ENCODE measurements around the gene PTPRJ. TPM values are rescaled to one million over a fixed set of nuclear protein-coding genes. Genes with fewer than 3 reads are reported as not detected.

PTPRJ gene
- total RNA-seq, 1 experiment from 2014 or later, result 9.2 TPM

DNA sequence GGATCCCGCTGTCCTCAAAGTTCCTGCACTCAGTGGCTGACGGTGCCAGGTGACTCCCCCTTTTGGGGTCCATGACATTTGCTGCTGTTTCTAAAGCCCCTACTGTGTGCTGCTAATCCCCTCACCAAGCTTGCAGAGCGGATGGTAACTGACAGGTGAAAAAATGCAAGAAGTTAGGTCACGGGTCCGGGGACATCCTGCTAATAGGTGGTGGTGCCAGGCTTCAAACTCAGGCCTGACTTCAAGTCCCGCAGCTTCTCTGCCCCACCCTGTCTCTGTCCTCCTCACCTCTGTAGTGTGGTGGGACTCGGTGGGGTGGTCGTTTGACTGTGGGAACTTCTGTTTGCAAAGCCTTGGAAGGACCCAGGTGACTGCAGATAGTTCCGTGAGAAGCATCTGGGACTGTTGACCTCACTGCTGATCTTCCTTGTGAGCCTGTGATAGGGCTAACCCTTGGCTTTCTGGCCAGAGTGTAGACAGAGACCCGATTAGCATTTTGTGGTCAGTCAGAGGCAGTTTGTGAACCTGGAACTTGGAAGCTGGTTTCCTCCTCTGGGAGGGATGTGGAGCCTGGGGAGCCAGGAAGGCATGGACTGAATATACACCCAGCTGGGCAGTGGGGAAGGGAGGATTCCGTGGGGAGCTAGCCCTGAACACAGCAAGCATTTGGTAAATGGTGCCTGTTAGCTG lies 120.8 kb downstream of the PTPRJ start:
- H3K4me3 ChIP-seq, result no peak overlapping the region
- no peaks in the 10 kb centered on the region for H3K9me3 ChIP-seq
- DNase-seq, result no peak

GRCh38 chr11:48101958-48102357 lies 121.6 kb downstream of the PTPRJ start:
- no peak for DNase-seq
- H3K4me3 ChIP-seq, result no peak overlapping the region

More for the DNA sequence above, 120.8 kb downstream of the PTPRJ start:
- H3K36me3 ChIP-seq, result no peaks in the 10 kb centered on the region
- H3K27me3 ChIP-seq, result no peaks in the 10 kb centered on the region

DNA sequence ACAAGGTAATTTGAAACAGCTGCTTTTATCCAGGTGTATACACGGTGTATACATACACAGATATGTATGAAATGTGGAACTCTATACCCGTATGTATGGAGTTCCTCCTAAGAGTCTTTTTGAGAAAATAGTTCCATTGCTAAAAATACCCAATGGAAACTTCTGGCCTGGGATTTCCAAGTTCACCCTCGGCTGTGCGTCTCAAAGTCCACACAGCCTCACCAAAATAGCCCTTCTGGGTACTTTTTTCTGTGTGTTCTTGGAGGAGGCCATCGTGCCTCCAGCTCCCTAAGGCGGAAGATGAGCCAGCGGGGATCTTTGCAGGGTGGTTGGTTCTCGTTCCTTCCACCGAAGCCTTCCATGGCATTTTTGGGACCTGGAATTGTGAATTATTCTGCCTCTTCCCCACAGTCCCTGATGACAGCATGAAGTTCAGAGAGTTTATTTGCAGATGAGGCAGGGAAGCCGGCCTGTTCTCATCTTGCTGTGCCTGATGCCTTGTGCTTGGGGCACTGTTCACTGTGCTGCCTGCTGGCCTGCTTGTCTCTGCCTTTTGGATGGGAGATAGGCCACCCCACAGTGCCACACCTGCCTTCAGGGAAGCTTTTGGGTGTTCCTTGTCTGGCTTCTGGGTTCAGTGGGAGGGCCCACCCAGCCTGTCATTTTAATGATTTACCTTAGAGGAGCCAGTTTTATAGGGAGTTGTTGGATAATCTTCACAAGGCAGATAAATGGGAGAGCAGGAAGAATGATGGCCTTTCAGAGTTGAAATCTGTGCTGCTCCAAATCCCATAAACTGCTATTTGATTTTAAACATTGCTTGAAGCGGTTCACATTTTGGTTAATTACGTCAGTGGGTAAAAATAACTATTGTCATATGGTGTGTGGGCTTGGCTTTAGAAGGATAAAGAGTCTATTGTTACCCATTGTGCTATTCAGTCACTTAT lies 123.5 kb downstream of the PTPRJ start:
- H3K27me3 ChIP-seq, result no peaks in the 10 kb centered on the region
- H3K4me3 ChIP-seq, result no peak overlapping the region
- DNase-seq, result no peak
- H3K9me3 ChIP-seq, result no peaks in the 10 kb centered on the region
- H3K36me3 ChIP-seq, result no peaks in the 10 kb centered on the region

More at GRCh38 chr11:48101958-48102357, 121.6 kb downstream of the PTPRJ start:
- H3K27me3 ChIP-seq, result no peaks in the 10 kb centered on the region
- no peaks in the 10 kb centered on the region for H3K9me3 ChIP-seq
- H3K36me3 ChIP-seq, result no peaks in the 10 kb centered on the region

DNA sequence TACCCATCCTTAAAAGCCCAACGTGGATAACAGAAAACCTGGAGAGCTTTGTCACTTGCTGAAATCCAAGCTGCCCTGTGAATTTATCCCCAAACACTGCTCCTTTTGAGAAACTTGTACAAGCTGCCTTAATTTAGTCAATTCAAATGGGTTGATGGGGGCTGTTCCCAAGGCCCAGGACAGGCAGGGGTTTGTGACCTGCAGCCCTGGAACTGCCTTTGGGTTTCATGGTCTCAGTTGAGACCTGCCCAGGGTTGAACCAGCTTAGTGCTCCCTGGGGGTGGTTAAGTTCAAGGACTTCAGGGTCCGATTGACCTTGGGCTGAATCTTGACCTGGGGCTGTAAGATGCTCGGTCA lies 124.2 kb downstream of the PTPRJ start:
- Histone ChIP-seq H3K9me3 (no peaks in the 10 kb centered on the region), H3K27me3 (no peaks in the 10 kb centered on the region), H3K36me3 (no peaks in the 10 kb centered on the region), H3K4me3 (no peak overlapping the region)
- no peak for DNase-seq

GRCh38 chr11:48105096-48105990 lies 125.0 kb downstream of the PTPRJ start:
- Histone ChIP-seq H3K9me3 (no peaks in the 10 kb centered on the region), H3K4me3 (no peak overlapping the region), H3K27me3 (no peaks in the 10 kb centered on the region), H3K36me3 (no peaks in the 10 kb centered on the region)
- DNase-seq, result no peak

GRCh38 chr11:48106166-48106565 lies 125.8 kb downstream of the PTPRJ start:
- no peak for DNase-seq
- peaks cover 2% of the 10 kb centered on the region; the same call in 1 of the 2 replicates for H3K36me3 ChIP-seq
- H3K4me3 ChIP-seq, result no peak overlapping the region
- no peaks in the 10 kb centered on the region for H3K27me3 ChIP-seq
- H3K9me3 ChIP-seq, result no peaks in the 10 kb centered on the region

GRCh38 chr11:48107188-48107704 lies 126.9 kb downstream of the PTPRJ start:
- Histone ChIP-seq H3K27me3 (no peaks in the 10 kb centered on the region), H3K9me3 (no peaks in the 10 kb centered on the region), H3K36me3 (peaks cover 2% of the 10 kb centered on the region), H3K4me3 (no peak overlapping the region)
- peak; percentile 60 for DNase-seq

GRCh38 chr11:48108231-48109045 lies 128.1 kb downstream of the PTPRJ start:
- no peak for DNase-seq
- Histone ChIP-seq H3K4me3 (no peak overlapping the region), H3K36me3 (peaks cover 14% of the 10 kb centered on the region), H3K27me3 (no peaks in the 10 kb centered on the region), H3K9me3 (no peaks in the 10 kb centered on the region)

DNA sequence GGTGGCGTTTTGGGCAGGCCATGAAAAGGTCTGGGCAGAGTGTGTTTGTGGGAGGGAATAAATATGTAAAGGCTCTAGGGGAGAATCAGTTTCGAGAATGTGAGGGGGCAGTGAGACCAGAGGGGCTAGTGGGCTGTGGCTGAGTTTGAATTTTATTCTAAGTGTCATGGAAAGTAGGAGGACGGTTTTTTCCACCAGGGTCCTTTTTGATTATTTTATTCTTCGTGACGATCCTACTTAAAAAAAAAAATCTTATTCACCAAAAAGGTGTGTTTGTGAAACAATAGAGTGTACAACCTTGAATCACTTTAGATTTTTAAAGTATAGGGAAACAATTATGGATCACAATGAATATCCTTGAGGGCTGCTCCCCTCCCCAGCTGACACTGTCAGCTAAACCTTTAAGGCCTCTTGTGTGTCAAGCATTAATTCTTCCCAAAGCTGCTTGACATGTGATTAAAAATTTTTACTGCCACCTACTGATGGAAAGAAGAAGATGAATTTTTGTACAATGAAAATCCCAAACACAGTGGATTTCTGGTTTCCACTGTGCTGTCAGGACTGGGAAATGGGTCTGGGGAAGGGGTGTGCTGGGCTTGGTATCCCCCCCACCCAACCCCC lies 128.8 kb downstream of the PTPRJ start:
- Histone ChIP-seq H3K9me3 (peaks cover 3% of the 10 kb centered on the region; the same call in 1 of the 2 replicates), H3K4me3 (no peak overlapping the region; the same call in 1 of the 2 replicates), H3K36me3 (peaks cover 20% of the 10 kb centered on the region), H3K27me3 (no peaks in the 10 kb centered on the region)
- no peak for DNase-seq

GRCh38 chr11:48110509-48110766 lies 130.1 kb downstream of the PTPRJ start:
- DNase-seq, result no peak
- Histone ChIP-seq H3K9me3 (peaks cover 14% of the 10 kb centered on the region), H3K27me3 (no peaks in the 10 kb centered on the region), H3K36me3 (peaks cover 31% of the 10 kb centered on the region), H3K4me3 (no peak overlapping the region)

DNA sequence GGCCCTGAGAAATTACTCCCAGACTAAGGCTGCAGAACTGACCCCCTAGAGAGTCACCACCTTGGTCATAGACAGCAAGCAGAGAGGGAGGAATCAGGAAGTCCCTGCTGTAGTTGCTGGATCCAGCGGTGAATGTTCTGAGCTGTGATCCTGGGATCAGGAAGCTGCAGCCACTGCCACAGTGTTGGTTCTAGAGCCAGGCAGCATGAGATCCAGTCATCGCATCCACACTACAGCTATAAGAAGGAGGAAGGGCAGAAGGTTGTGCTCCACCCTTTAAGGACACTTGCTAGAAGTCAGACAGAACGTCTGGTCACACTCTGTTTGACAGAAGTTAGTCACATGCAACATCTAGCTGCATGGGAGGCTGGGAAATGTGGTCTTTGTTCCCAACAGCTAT lies 131.5 kb downstream of the PTPRJ start:
- H3K27me3 ChIP-seq, result no peaks in the 10 kb centered on the region
- H3K9me3 ChIP-seq, result peaks cover 19% of the 10 kb centered on the region
- H3K4me3 ChIP-seq, result no peak overlapping the region
- DNase-seq, result no peak
- H3K36me3 ChIP-seq, result peaks cover 45% of the 10 kb centered on the region

GRCh38 chr11:48114740-48115139 lies 134.4 kb downstream of the PTPRJ start:
- no peak for DNase-seq
- H3K9me3 ChIP-seq, result peaks cover 19% of the 10 kb centered on the region
- peaks cover 52% of the 10 kb centered on the region for H3K36me3 ChIP-seq
- H3K27me3 ChIP-seq, result no peaks in the 10 kb centered on the region
- no peak overlapping the region for H3K4me3 ChIP-seq

GRCh38 chr11:48116437-48117228 lies 136.3 kb downstream of the PTPRJ start:
- Histone ChIP-seq H3K4me3 (no peak overlapping the region), H3K27me3 (no peaks in the 10 kb centered on the region), H3K9me3 (peaks cover 19% of the 10 kb centered on the region), H3K36me3 (peaks cover 55% of the 10 kb centered on the region)
- DNase-seq, result no peak

DNA sequence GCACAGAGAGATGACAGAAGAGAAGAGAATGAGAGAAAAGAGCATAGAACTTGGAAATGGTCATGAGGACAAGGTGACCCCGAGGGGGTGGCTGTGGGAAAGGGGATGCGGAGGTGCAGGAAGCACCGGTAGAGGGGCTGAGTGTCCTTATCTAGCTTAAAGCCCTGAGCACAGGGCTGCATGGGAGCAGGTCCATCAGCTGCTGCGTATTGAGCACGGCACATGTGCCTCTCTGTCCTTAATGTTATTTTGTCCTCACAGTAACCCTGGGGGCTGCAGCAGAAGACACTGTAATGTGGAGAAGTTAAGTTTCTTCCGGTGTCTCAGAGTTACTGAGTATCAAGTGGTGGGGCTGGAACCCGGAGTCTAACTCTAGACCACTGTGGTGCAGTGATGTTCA lies 141.9 kb downstream of the PTPRJ start:
- no peak overlapping the region for H3K4me3 ChIP-seq
- DNase-seq, result no peak
- H3K27me3 ChIP-seq, result no peaks in the 10 kb centered on the region
- H3K36me3 ChIP-seq, result peaks cover 40% of the 10 kb centered on the region
- no peaks in the 10 kb centered on the region for H3K9me3 ChIP-seq

- peaks cover 43% of the 10 kb centered on the region for H3K36me3 ChIP-seq
- DNase-seq, result no peak
- no peak overlapping the region for H3K4me3 ChIP-seq
- H3K9me3 ChIP-seq, result no peaks in the 10 kb centered on the region
- no peaks in the 10 kb centered on the region for H3K27me3 ChIP-seq
Measured at GRCh38 chr11:48122656-48123055, 142.3 kb downstream of the PTPRJ start.
